K562 (cell line): ENCODE data around the gene FTO. TPM values are rescaled to one million over a fixed set of nuclear protein-coding genes. Genes with fewer than 3 reads are reported as not detected.
A peak's percentile ranks its signal among the peaks of the same experiment; 100 is the strongest.

ENCODE experiments used
- ATAC-seq: fragments of 200-7000 bp; cut with Tn5 transposase; 3 replicates; pipeline ENCODE4 v1.9.1; 2020; ENCODE audit warnings: moderate library complexity
- BruUV-seq: library from RNA; stranded (reverse); fragments of 400-500 nt; replicated peaks from 2 replicates; lab custom pipeline; 2021; lab: Mats Ljungman, UMichigan
- CTCF ChIA-PET: fragments of 300-600 bp; formaldehyde crosslinking; extraction: SDS; loops from one replicate; lab custom pipeline; 2021; ENCODE audit warnings: low intra/inter-chr PET ratio; lab: Yijun Ruan, JAX
- POLR2A ChIA-PET: fragments of 300-600, 350-650 bp; sonication (Branson Sonifier 250); formaldehyde crosslinking; extraction: SDS; loops from one replicate; lab custom pipeline; 2021; ENCODE audit warnings: antibody characterized with exemption, inconsistent platforms; lab: Yijun Ruan, JAX
- DNase-seq, 4 experiments: peaks; one replicate each; pipeline versions ENCODE4 v3.0.0 to v3.0.0-alpha.2; 2011 to 2018; ENCODE audit warnings: low spot score in 3 of 4, mixed read lengths in 3 of 4; ENCODE audit errors: extremely low read depth in 1 of 4
- FAIRE-seq: peaks from 2 replicates; lab custom pipeline; 2011; peaks lifted over from hg19 to GRCh38; lab: Jason Lieb, UNC
- H2AFZ ChIP-seq: 2 replicates; pipeline ENCODE4 v1.6.0; 2011; ENCODE audit warnings: low read depth, low read length, control low read depth, inconsistent platforms
- H3K27ac ChIP-seq: fragments of 200-600 bp; 3 replicates; pipeline ENCODE4 v1.8.0; 2011; ENCODE audit warnings: low read depth, mild to moderate bottlenecking, control low read depth, inconsistent platforms, low read length, moderate library complexity, mixed read lengths; ENCODE audit errors: extremely low read depth
- H3K27me3 ChIP-seq, 2 experiments: fragments of 300-600 bp in 1 of 2; 2 replicates in 1 of 2; 3 replicates in 1 of 2; pipeline versions ENCODE4 v1.6.0 to v1.8.0; 2011; ENCODE audit warnings: inconsistent platforms in 2 of 2, low read length in 2 of 2, mild to moderate bottlenecking in 1 of 2, mixed read lengths in 1 of 2, moderate library complexity in 1 of 2; ENCODE audit not compliant: control insufficient read depth in 2 of 2, insufficient read depth in 2 of 2
- H3K36me3 ChIP-seq: fragments of 300-600 bp; 3 replicates; pipeline ENCODE4 v1.8.0; 2011; ENCODE audit warnings: mild to moderate bottlenecking, low read length, inconsistent platforms; ENCODE audit not compliant: control insufficient read depth, insufficient read depth
- H3K4me1 ChIP-seq, 2 experiments: fragments of 200-600 bp in 1 of 2; replicated peaks in 1 of 2; 2 replicates in 1 of 2; 3 replicates in 1 of 2; pipeline versions ENCODE4 v1.5.1 to v1.8.0; 2011; ENCODE audit warnings: inconsistent platforms in 2 of 2, low read length in 2 of 2, mild to moderate bottlenecking in 1 of 2, mixed read lengths in 1 of 2, moderate library complexity in 1 of 2; ENCODE audit not compliant: control insufficient read depth in 2 of 2, insufficient read depth in 2 of 2
- H3K4me2 ChIP-seq: 2 replicates; pipeline ENCODE4 v1.6.1; 2011; ENCODE audit warnings: low read length, control low read depth, inconsistent platforms, mixed read lengths; ENCODE audit not compliant: insufficient read depth
- H3K4me3 ChIP-seq: fragments of 200-600 bp; sonication (generic), shearing (Covaris generic); 2 replicates; pipeline ENCODE4 v1.5.1; 2016; ENCODE audit warnings: control low read depth, inconsistent platforms
- H3K79me2 ChIP-seq: fragments of 200-600 bp; 3 replicates; pipeline ENCODE4 v1.8.0; 2011; ENCODE audit warnings: low read length, inconsistent platforms; ENCODE audit not compliant: control insufficient read depth, insufficient read depth
- H3K9ac ChIP-seq, 2 experiments: 2 replicates each; pipeline versions ENCODE4 v1.6.0 to v1.6.1; 2011; ENCODE audit warnings: low read depth in 2 of 2, low read length in 2 of 2, control low read depth in 1 of 2, inconsistent platforms in 1 of 2, mild to moderate bottlenecking in 1 of 2, mixed read lengths in 1 of 2; ENCODE audit not compliant: insufficient read depth in 1 of 2
- H3K9me1 ChIP-seq: one replicate; pipeline ENCODE4 v1.6.0; 2011; ENCODE audit warnings: inconsistent platforms, mild to moderate bottlenecking, low read length, moderate library complexity; ENCODE audit not compliant: control insufficient read depth, insufficient read depth
- H3K9me3 ChIP-seq: replicated peaks from 2 replicates; pipeline ENCODE4 v1.5.1; 2011; ENCODE audit warnings: low read depth, low read length, inconsistent platforms; ENCODE audit not compliant: control insufficient read depth, insufficient read depth
- H4K20me1 ChIP-seq: replicated peaks from 2 replicates; pipeline ENCODE4 v1.6.1; 2011; ENCODE audit warnings: low read length, inconsistent platforms, mixed read lengths; ENCODE audit not compliant: control insufficient read depth, insufficient read depth
- CREM ChIP-seq: IDR thresholded peaks from 2 replicates; pipeline ENCODE4 v1.6.1; 2014; ENCODE audit warnings: antibody characterized with exemption, low read depth
- CTBP1 ChIP-seq: fragments of 450-650 bp; IDR thresholded peaks from 2 replicates; pipeline ENCODE4 v1.6.1; 2016; ENCODE audit warnings: borderline replicate concordance
- CTCF ChIP-seq, 3 experiments: IDR thresholded peaks in 2 of 3; conservative IDR thresholded peaks in 1 of 3; 2 replicates each; pipeline ENCODE4 v1.5.1; 2011 to 2012; ENCODE audit warnings: low read length in 3 of 3, mild to moderate bottlenecking in 3 of 3, control low read depth in 2 of 3, improper control_type of control experiment in 1 of 3, inconsistent platforms in 1 of 3, low read depth in 1 of 3, mixed read lengths in 1 of 3, moderate library complexity in 1 of 3; ENCODE audit not compliant: insufficient read depth in 2 of 3
- ELF1 ChIP-seq: fragments of 200-800 bp; sonication (Bioruptor generic); IDR thresholded peaks from 2 replicates; pipeline ENCODE4 v1.6.1; 2016; ENCODE audit warnings: missing genetic modification characterization, missing compliant biosample characterization
- ETV1 ChIP-seq: fragments of 450-650 bp; conservative IDR thresholded peaks from 2 replicates; pipeline ENCODE4 v1.6.1; 2016; ENCODE audit warnings: missing genetic modification characterization, control low read depth, low read depth, missing compliant biosample characterization
- GABPB1 ChIP-seq: sonication (generic); formaldehyde crosslinking; IDR thresholded peaks from 2 replicates; pipeline ENCODE4 v1.8.0; 2022; ENCODE audit warnings: mild to moderate bottlenecking, missing genetic modification reagents
- RAD21 ChIP-seq, 2 experiments: fragments of 250-450 bp in 1 of 2; fragments of 450-650 bp in 1 of 2; sonication (Bioruptor Pico) in 1 of 2; formaldehyde crosslinking in 1 of 2; IDR thresholded peaks in 1 of 2; conservative IDR thresholded peaks in 1 of 2; 2 replicates each; pipeline versions ENCODE4 v1.4.0 to v1.8.0; 2020 to 2022; ENCODE audit warnings: mild to moderate bottlenecking in 2 of 2, moderate library complexity in 1 of 2
- SMC3 ChIP-seq: conservative IDR thresholded peaks from 2 replicates; pipeline ENCODE4 v1.6.1; 2011; ENCODE audit warnings: low read depth, low read length, improper control_type of control experiment; ENCODE audit not compliant: insufficient read depth
- TFAM ChIP-seq: fragments of 250-450 bp; sonication (Bioruptor Pico); conservative IDR thresholded peaks from 2 replicates; pipeline ENCODE4 v1.5.0; 2021; ENCODE audit warnings: mild to moderate bottlenecking, moderate library complexity
- TOE1 ChIP-seq, 2 experiments: fragments of 450-650 bp in 1 of 2; sonication (generic) in 1 of 2; formaldehyde crosslinking in 1 of 2; IDR thresholded peaks; 2 replicates each; pipeline versions ENCODE4 v1.7.1 to v1.8.0; 2016 to 2022; ENCODE audit warnings: borderline replicate concordance in 2 of 2, mild to moderate bottlenecking in 2 of 2, antibody characterized with exemption in 1 of 2, inconsistent platforms in 1 of 2, low read depth in 1 of 2, missing genetic modification reagents in 1 of 2, moderate library complexity in 1 of 2
- ZBTB9 ChIP-seq: fragments of 450-650 bp; formaldehyde crosslinking; IDR thresholded peaks from 2 replicates; pipeline ENCODE4 v1.4.0; 2020; ENCODE audit warnings: mild to moderate bottlenecking, moderate library complexity
- WGBS: fragments of 100-300 bp; shearing (Covaris generic); methylation state at CpG from one replicate; pipeline ENCODE4 v1.1.6; 2016; ENCODE audit warnings: low coverage, mixed read lengths; ENCODE audit not compliant: insufficient coverage; ENCODE audit errors: missing lambda C conversion rate; 5-methylcytosine and 5-hydroxymethylcytosine counted together
- in situ Hi-C: fragments of 300-500 bp; cut with MboI; formaldehyde crosslinking; loops from 4 replicates; pipeline ENCODE4 v1.15.0; 2018; ENCODE audit warnings: inconsistent platforms, mixed read lengths
- intact Hi-C: fragments of 100-400 bp; cut with micrococcal nuclease; formaldehyde crosslinking; loops from 2 replicates; pipeline ENCODE4 v1.14.2; 2022
- polyA plus RNA-seq, 8 experiments: library from polyadenylated mRNA; depleted of rRNA in 4 of 8; stranded (reverse) in 5 of 8; unstranded in 3 of 8; fragments of >200 nt; fragmentation: Nextera tagmentation in 2 of 8; fragmentation: Illumina TruSeq in 1 of 8; extraction: Ambion mirVana in 2 of 8; extraction: Trizol in 1 of 8; gene quantifications; 2 replicates each; pipeline versions ENCODE4 v1.2.1 to v1.2.3, GENCODE V29; 2011 to 2014; ENCODE audit warnings: inconsistent platforms in 1 of 8, missing spikeins in 1 of 8
- total RNA-seq, 7 experiments: library from RNA; depleted of rRNA in 6 of 7; stranded (reverse); fragments of >200 nt in 6 of 7; fragmentation: Illumina TruSeq in 2 of 7; extraction: Trizol in 2 of 7; gene quantifications; 2 replicates each; pipeline versions ENCODE4 v1.2.1 to v1.2.3, GENCODE V29; 2011 to 2021; ENCODE audit warnings: low replicate concordance in 1 of 7

Gene FTO
- total and polyA plus RNA-seq, 9 of the 15 experiments (the other 6 are each of a cell fraction or from before 2014, with no cell fraction given) = 11.3 to 27.7 (median 25.5) TPM

- H3K9ac ChIP-seq = no peak overlapping the region
- H3K4me1 ChIP-seq = peaks cover 0 to 12% of the 10 kb centered on the region in 2 experiments; a peak in 2 of 5 replicates
- H3K9me1 ChIP-seq = no peaks in the 10 kb centered on the region
- no peaks in the 10 kb centered on the region for H3K9me3 ChIP-seq
- intact Hi-C loops (no loop called here), in situ Hi-C loops (no loop called here)
- H3K4me2 ChIP-seq = peak overlapping the region; percentile 65
- ChIA-PET CTCF (no interaction called here), POLR2A (no interaction called here)
- no peak overlapping the region for H3K27ac ChIP-seq
- H4K20me1 ChIP-seq = no peaks in the 10 kb centered on the region
- 2% methylated on average over 21 of the region's 25 CpGs for WGBS
- H3K4me3 ChIP-seq = no peak overlapping the region
- ATAC-seq = peak; percentile 99
- BruUV-seq = no TSS peak
- peak overlapping the region; percentile 75 for H2AFZ ChIP-seq
- H3K36me3 ChIP-seq = no peaks in the 10 kb centered on the region
- FAIRE-seq = peak; percentile 73
- DNase-seq = peak; percentile 66 to 78 (median 72)
- H3K79me2 ChIP-seq = no peaks in the 10 kb centered on the region
- H3K27me3 ChIP-seq = peaks cover 0 to 7% of the 10 kb centered on the region in 2 experiments; a peak in 1 of 5 replicates
- TF ChIP-seq TFAM (no peak), TOE1 (IDR thresholded peaks at IDR 0.05; ENCODE audit: borderline replicate concordance) (no peak), TOE1 (CRISPR knock-in tag; IDR thresholded peaks at IDR 0.05; ENCODE audit: borderline replicate concordance, low read depth) (no peak), ELF1 (tag) (peak; percentile 68), RAD21 (CRISPR knock-in tag; conservative IDR thresholded peaks at IDR 0.05 in 1 of 2, IDR thresholded peaks at IDR 0.05 in 1 of 2) (peak; percentile 21 to 51; a peak in 3 of 4 replicates), ZBTB9 (CRISPR knock-in tag) (peak; percentile 95), GABPB1 (CRISPR knock-in tag) (peak; percentile 58; the same call in 1 of the 2 replicates), CTCF (IDR thresholded peaks at IDR 0.05 in 2 of 3, conservative IDR thresholded peaks at IDR 0.05 in 1 of 3; ENCODE audit: insufficient read depth in 2 of 3, low read depth in 1 of 3, low read length in 3 of 3) (peak; percentile 72 to 82 (median 80)), ETV1 (tag) (peak; percentile 79), CREM (peak; percentile 18; the same call in 1 of the 2 replicates), CTBP1 (peak; percentile 19; the same call in 1 of the 2 replicates), SMC3 (peak; percentile 51)
Measured at GRCh38 chr16:54193665-54194333, 489.8 kb downstream of the FTO start.
